HG02973 (cell line): Measurements from ENCODE around the gene NUFIP1.
"Not testable (repeated sequence)": the region's sequence is repeated elsewhere in the genome, so short reads cannot be mapped to it uniquely, and the experiment has no call there.

Experiments
- ATAC-seq: cut with Tn5 transposase; IDR thresholded peaks from one replicate; pipeline ENCODE4 v1.9.1; 2021; ENCODE audit warnings: moderate library complexity; ENCODE audit not compliant: unreplicated experiment

NUFIP1 gene

DNA sequence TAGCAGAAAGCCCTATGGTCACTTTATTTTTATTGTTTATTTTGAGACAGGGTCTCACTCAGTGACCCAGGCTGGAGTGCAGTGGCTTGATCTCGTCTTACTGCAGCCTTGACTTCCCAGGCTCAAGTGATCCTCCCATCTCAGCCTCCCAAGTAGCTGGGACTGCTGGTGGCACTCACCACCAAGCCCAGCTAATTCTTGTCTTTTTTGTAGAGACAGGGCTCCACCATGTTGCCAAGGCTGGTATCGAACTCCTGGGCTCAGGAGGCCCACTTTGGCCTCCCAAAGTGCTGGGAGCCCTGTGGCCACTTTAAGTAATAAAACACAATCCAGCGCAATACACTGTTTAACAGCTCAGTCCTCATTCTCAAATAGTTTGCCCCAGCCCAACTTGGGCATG, 69.3 kb downstream of the NUFIP1 start:
- ATAC-seq: no peak

DNA sequence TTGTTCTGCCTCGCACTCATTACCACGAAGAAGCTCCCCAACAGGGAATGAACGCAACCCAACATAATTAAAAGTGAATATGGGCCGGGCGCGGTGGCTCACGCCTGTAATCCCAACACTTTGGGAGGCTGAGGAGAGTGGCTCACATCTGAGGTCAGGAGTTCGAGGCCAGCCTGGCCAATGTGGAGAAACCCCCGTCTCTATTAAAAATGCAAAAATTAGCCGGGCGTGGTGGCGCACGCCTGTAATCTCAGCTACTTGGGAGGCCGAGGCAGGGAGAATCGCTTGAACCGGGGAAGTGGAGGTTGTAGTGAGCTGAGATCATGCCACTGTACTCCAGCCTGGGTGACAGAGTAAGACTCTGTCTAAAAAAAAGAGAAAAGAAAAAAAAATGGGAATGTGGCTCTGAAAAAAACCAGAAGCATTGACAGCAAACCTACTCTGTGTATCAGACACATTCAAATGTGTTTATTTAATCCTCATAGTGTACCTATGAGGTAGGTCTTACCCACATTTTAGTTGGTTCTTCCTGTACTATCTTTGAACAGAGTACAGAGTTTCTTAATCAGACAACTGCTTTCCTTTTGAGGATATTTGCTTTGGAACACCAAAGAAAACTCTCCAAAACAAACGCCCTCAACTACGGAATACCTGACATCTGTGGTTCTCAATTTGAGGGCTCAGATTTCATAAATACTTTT, 70.0 kb downstream of the NUFIP1 start:
- ATAC-seq: no peak

DNA sequence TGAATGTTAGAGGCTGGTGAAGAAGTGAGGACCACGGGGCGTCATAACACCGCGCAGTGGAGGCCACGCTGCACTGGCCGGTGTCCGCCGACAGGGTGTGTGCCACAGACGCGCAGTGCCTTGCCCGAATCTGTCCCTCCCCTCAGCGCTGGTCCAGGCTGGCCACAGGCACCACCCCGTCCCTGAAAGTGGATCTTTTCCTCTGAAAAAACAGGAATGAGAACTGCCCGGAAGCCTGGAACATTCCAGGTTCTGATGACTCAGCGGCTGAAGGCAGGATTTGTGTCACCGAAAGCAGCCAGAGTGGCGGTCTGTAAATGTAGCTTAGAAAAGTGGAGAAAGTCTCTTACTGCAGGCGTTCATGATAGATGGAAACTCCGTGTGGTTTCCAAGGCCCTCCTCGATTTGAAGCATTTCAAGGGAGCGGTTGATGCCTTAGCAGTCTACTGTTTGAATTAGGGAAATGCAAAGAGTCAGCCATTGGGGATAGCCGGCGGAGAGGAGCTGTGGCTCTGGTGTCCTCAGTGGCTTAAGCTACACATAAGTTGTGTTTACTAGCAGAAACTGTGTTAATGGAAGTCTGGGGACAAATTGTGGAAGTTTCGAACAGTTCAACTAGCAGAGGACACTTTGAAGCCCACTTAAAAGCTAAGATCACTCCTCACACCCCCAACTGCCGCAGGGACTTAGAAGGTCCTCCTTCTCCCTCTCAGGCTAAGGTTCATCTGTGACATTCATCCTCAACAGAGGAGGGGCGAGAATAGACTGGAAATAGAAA, 70.8 kb downstream of the NUFIP1 start:
- ATAC-seq: peak; percentile 76

DNA sequence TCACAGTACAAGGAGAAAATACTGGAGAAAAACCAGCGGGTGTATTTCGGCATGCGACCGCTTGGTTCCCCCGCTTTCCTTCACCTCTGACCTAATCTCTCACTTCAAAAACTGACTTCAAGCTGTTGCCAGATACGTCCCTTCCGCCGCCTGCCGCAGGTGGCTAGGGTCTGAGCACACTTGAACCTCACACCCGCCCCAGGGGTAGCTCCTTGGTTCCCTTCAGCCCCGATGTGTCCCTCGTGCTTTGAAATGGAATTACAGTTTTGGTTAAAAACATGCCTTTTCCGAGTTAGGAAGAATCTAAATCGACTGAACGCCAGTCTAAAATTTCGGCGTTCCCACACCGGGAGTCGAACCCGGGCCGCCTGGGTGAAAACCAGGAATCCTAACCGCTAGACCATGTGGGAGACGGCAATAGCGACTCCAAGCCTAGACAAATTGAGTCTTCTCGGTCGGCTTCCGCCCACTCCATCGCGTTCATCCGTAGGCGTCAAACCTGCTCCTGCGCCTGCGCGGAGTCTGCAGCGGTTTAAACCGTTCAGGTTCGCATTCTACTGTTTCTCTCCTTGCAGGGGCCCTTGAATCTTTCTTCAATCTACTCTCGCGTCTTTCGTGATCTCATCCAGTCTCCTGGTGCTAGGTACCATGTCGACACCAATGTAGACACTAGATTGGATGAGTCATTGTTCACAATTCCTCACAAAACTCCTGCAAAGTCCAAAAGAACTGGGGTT, 71.5 kb downstream of the NUFIP1 start:
- ATAC-seq: peak; percentile 81

DNA sequence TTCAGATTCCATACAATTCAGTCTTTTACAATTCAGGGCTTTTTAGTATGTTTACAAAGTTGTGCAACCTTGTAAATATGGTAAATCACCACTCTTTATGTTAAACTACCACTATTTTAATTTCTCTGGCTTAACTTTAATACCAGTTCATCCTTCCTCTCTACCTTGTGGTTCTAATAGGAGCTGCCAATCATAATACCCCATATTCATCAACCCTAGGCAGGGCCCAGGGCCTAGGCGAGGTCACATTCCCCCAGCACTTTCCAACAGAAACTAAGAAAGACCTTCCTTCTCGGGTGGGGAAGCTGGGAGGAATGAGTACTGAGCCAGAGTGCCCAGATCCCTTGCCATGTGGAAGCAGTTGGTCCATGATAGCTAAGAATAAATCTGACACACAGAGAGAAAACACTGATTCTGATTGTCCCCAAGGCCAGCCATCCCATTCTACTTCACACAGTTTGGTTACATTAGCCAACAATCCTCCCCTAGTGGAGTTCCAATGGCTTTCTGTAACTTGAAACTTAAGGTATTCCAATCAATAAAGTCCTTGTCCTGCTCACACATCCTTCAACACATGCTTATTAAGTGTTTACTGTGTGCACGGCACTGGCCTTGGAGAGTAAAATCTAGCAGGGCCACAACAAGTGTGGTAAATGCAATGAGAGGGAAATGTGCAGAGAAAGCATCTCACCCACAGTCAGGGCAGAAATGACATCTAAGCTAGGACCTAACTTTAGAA, 76.8 kb downstream of the NUFIP1 start:
- ATAC-seq: no peak

DNA sequence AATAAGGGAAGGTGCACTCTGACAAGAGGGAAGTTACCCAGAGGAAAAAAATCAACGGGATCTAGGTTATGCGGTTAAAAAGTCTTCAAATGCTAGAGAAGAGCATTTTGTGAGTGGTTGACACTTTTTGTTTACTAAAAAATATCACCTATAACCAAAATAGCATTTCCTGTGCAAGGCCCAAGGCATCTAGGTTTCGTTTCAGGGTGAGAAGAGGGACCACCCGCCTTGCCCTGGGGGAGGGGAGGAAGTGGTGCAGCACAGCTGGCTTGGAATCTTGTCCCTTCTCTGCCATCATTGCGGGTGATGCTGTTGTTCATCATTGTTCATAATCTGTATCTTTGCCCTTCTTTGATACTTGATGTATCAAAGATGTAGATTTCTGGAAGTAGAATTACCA, 80.6 kb downstream of the NUFIP1 start:
- ATAC-seq: no peak

DNA sequence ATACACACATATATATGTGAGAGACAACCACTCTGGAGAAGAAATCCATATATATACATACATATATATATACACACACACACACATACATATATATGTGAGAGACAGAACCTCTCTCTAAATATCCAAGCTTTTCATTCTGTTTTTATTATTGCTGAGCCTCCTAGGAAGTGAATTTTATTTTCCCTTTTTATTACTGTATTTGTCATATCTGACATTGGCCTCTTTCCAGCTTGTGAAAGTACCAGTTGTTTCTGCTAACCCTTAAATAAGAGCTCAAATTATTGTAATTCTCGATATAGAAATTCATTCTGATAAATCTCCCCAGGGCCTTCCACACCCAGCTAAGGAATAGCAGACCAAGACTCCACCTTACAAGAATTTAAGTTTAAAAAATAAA, 81.0 kb downstream of the NUFIP1 start:
- no peak for ATAC-seq

DNA sequence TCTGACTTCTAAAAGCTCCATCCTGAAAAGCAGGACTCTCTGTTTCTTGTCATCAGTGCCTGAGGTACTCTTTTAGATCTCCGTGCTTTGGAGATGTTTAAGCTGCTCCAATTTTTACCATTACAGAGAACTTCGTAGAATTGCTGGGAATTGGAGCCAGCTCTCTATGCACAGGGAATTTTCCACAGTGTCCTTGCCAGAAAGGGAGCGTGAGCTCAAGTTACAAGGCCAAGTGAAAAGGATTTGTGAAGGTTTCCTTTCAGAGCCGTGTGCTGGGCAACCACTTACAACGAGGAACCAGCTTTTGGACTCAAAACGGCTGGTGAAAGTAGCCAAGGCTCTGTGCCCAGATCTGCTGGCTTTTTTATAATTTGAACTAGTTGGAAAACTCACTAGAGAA, 82.6 kb downstream of the NUFIP1 start:
- no peak for ATAC-seq

DNA sequence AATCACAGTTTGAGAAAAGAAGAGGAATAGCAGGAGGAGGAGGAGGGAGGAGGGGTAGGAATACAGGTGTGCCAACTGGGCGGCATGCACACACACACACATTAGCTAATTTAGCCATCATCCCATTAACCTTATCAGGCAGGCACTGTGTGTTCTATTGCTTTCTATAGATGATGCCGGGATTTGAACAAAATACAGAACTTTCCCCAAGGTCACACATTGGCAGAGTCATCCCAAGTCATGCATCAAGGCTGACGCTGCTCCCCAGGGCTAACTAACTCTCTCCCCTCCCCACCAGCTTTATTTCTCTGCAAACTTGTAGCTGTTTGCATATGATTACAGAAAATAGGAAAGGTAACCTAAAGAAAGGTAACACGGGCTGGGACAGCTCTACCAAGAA, 83.0 kb downstream of the NUFIP1 start:
- ATAC-seq: no peak

DNA sequence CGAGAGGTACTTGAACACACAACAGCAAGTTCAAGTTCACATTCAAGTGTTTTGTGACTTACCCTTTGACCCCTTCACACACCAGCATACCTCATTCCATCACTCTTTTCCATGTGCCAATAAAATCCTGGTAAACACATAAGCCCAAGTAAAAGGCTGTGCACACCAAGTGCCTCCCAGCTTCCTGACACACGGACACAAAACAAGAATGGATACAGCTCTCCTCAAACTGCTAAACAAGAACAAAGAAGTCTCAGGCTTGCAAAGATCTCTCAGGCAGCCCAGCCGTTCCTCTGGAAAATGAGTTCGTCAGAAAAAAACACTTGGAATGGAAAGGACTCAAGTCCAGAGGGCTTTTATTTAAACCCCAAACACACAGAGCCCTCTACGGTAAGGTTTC, 83.7 kb downstream of the NUFIP1 start:
- no peak for ATAC-seq

DNA sequence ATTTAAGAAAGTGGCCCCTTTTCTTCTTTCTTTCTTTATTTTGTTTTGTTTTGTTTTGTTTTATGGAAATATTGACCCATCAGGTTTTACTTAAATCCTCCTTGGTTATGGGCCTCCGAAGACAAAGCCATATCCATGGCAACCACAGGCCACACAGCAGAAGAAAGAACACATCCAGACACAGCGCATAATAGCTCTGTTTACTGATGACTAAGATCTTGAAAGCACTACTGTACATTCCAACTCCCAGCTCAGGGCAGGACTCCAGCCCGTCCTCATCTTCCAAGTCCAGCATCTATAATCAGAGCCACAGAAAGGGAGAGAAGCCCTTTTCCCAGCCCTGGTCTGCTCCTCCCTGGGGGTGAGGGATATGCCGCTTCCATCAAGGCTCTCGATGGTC, 84.3 kb downstream of the NUFIP1 start:
- ATAC-seq: no peak

DNA sequence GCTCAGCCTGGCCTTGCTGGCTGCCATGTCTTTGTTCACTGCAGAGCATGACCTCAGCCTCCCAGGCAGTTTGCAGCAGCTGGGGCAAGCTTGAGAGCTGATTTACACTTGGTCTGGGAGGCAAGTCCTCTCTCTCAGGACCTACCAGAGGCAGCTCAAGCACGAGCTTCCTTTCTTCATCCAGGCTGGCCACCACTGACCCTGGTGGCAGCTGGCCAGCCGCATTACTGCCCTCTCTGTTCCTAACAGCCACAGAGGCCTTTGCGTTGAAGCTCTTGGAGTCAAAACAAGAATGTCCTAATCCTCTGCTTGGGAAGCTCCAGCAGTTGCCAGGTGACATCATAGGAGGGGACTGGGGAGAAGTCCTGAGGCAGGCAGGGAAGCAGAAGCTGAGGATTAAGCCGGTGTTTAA, 85.7 kb downstream of the NUFIP1 start:
- ATAC-seq: no peak

DNA sequence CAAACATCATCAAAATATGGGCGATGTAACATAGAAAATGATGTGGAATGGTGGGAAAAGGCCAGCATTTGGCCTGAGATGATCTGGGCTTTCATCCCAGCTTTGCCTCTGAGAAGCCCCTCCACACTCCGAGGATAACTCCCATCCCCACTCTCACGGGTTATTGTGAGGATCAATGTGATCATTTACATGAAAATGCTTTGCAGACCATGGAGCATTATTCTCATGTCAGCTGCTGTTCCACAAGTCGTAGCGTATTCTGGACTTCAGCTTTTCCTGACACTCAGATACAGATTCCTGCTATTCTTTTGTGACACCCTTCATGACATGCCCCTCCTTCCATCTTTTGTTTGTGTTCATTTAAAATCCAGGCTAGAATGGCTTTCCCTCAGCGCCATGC, 86.5 kb downstream of the NUFIP1 start:
- ATAC-seq: no peak

DNA sequence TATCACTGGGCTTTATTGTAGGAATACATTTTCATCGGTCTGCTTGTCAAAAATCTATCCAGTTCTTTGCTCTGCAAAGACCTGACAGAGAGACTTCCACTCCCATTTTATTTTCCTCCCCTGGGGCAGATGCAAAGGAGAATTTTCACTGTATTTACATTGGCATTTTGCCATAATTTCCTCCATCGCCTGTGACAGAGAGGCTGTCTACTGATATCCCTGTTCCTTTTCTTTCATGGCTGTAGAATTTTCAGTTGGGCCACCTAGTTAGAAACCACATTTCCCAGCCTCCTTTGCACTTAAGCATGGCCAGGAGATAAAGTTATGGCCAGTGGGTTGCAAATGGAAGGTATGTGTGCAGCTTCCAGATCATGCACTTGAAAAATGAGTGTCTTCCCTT, 89.3 kb downstream of the NUFIP1 start:
- no peak for ATAC-seq

DNA sequence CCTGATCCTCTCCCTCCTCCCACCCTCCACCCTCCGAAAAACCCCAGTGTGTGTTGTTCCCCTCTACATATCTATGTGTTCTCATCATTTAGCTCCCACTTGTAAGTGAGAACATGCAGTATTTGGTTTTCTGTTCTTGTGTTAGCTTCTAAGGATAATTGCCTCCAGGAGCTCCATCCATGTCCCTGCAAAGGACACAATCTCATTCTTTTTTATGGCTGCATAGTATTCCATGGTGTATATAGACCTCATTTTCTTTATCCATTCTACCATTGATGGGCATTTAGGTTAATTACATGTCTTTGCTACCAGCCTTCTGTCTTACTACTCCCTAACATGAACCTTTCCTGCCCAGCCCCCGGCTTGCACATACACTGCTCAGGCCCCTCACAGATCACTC, 91.0 kb downstream of the NUFIP1 start:
- ATAC-seq: not testable (repeated sequence)

DNA sequence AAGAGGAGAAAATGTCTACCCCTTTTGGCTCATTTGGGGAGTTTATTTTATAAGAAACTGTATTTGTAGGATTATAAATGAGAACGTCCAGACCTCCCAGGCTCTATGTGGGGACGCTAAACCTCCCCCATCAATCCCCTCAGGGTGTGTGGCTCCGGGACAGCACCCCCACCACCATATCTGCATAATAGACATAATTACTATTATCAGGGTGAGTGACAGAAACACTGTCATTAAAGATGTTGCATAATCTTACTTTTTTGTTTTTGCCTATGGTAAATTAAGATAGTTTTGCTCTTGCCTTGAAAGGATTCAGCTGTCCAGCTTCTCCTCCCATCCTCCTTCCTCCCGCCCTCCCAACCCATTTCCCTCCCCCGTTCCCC, 93.3 kb downstream of the NUFIP1 start:
- ATAC-seq: no peak

DNA sequence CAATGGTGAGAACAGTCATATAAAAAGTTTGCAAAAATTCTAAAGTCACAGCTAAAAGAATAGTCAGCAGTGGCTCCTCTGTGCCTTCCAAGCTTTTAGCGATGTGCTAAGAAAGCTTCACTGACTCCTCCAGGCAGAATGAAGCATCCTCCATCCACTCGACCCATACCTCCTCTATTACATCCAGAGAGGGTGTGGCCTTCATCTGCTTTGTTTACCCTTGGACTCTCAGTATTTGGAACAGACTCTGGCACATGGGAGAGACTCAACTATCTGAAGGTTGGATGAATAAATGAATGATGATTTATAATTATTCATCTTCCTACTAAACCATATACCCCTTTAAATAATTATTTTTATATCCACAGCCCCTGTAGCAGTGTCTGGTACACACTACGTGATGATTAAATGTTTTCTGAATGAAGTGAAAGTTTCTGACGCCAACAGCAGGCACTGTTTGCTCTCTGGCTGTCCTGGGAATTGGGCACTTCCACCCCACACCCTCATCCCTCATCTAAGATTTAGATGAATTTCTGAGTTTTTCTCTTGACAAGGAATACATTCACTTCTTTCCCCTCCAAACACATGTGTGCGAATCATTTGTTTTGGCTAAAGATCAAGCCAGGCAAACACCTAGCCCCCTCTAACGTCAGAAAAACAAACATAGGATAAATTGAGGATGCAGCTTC, 93.9 kb downstream of the NUFIP1 start:
- no peak for ATAC-seq

DNA sequence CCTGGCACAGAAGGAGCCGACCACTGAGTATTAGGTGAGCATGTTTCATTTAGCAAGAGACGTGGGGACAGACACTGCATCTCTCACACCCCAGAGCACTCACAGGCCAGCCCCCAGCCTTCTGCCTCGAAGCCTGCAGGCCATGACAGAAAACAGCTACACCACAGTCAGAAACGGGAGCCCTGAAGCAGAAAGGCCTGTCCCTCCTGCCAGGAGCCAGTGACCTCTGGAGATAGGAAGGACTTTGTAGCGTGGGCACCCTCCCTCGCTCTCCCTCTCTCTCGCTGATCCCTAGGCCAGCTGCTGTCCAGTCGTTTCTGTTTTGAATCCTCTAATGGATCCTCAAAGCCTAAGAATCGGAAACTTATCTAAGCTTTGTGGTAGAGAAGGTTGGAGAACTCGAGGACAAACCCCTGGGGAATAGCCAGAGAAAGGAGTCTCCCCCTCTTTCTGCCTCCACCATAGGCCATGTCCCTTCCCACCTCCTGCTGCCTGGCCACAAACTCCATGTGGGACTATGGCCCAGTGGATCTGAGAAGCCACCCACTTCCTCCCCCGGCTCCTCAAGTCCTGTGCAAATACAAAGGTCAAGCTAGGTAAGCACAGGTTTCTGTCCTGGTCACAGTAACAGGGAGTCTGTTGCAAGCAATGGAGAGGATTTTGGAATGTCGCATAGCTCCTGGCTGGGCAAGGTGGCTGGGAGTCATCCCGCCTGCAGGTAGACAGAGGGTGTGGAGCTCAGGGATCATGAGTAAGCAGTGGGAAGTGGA, 95.1 kb downstream of the NUFIP1 start:
- ATAC-seq: no peak
